OCI-LY7 (cell line): ENCODE measurements around the gene RNF123.

Experiments
- EZH2phosphoT487 ChIP-seq: fragments of 200-600 bp; sonication (generic); IDR thresholded peaks from 2 replicates; pipeline ENCODE4 v1.6.1; 2018; ENCODE audit warnings: low read depth, borderline replicate concordance, mild to moderate bottlenecking, mixed run types, antibody characterized with exemption, low read length, moderate library complexity, mixed read lengths
- TF ChIP-seq, protein P1 (sequence below): fragments of 200-600 bp; sonication (generic); conservative IDR thresholded peaks from 2 replicates; pipeline ENCODE4 v1.5.1; 2014; ENCODE audit warnings: mild to moderate bottlenecking, antibody characterized with exemption, low read length, moderate library complexity, mixed read lengths

DNA sequence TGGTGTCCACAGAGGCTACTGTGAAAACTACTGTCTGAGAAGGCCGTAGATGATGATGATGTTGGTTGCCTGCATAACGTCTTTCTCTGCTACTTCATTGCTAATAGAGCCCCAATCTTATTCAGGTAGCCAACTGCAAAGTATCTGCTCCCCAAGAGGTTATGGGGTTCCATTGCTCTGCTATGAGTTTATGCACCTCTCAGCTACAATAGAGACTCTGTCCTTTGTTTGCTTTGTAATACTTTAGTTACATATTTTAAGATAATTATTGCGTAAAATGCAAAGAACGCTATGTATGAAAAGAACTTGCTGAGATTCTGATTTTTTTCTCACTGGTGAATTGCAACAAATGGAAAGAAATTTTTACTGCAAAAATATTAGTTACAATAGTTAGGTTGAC is 62.1 kb downstream of the RNF123 start:
- TF ChIP-seq, protein P1, sequence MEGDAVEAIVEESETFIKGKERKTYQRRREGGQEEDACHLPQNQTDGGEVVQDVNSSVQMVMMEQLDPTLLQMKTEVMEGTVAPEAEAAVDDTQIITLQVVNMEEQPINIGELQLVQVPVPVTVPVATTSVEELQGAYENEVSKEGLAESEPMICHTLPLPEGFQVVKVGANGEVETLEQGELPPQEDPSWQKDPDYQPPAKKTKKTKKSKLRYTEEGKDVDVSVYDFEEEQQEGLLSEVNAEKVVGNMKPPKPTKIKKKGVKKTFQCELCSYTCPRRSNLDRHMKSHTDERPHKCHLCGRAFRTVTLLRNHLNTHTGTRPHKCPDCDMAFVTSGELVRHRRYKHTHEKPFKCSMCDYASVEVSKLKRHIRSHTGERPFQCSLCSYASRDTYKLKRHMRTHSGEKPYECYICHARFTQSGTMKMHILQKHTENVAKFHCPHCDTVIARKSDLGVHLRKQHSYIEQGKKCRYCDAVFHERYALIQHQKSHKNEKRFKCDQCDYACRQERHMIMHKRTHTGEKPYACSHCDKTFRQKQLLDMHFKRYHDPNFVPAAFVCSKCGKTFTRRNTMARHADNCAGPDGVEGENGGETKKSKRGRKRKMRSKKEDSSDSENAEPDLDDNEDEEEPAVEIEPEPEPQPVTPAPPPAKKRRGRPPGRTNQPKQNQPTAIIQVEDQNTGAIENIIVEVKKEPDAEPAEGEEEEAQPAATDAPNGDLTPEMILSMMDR, result no peak
- TF ChIP-seq EZH2phosphoT487, result no peak
